SHP77 (cell line): ENCODE results near the gene PIK3R5.
A peak's percentile ranks its signal among the peaks of the same experiment; 100 is the strongest.
"Not testable (repeated sequence)": the region's sequence is repeated elsewhere in the genome, so short reads cannot be mapped to it uniquely, and the experiment has no call there.

Experiments
- DNase-seq, 2 experiments: peaks; one replicate each; lab custom pipeline; 2025; lab: John Stamatoyannopoulos, UW

The PIK3R5 gene

GRCh38 chr17:8965394-8966168 lies at the start of gene PIK3R5:
Gene PIK3R5, minus strand, starts transcription at chr17:8965707. Its CDS starts 54,213 bp downstream, at chr17:8911494.
- no peak for DNase-seq

GRCh38 chr17:9011001-9011400 lies 45.5 kb upstream of the PIK3R5 start:
- no peak for DNase-seq

GRCh38 chr17:9009737-9010136 lies 44.2 kb upstream of the PIK3R5 start:
- DNase-seq, result no peak

GRCh38 chr17:9009096-9009495 lies 43.6 kb upstream of the PIK3R5 start:
- DNase-seq, result no peak

- no peak for DNase-seq
Measured at GRCh38 chr17:9007052-9007714, 41.7 kb upstream of the PIK3R5 start.

- no peak for DNase-seq
Measured at GRCh38 chr17:9006175-9006767, 40.8 kb upstream of the PIK3R5 start.

GRCh38 chr17:9004961-9005285 lies 39.4 kb upstream of the PIK3R5 start:
- no peak for DNase-seq

GRCh38 chr17:9004132-9004960 lies 38.8 kb upstream of the PIK3R5 start:
- no peak for DNase-seq

GRCh38 chr17:9003355-9004131 lies 38.0 kb upstream of the PIK3R5 start:
- no peak for DNase-seq

GRCh38 chr17:9002606-9003354 lies 37.3 kb upstream of the PIK3R5 start:
- DNase-seq, result no peak

GRCh38 chr17:9002227-9002605 lies 36.7 kb upstream of the PIK3R5 start:
- no peak for DNase-seq

- DNase-seq, result no peak
Measured at GRCh38 chr17:9001559-9001958, 36.1 kb upstream of the PIK3R5 start.

- DNase-seq, result peak; percentile 50 to 61
Measured at GRCh38 chr17:8997994-8998628, 32.6 kb upstream of the PIK3R5 start.

- DNase-seq, result no peak
Measured at GRCh38 chr17:8995711-8996110, 30.2 kb upstream of the PIK3R5 start.

GRCh38 chr17:8994319-8994718 lies 28.8 kb upstream of the PIK3R5 start:
- DNase-seq, result peak; percentile 18 to 46

- peak; percentile 47 to 48 for DNase-seq
Measured at GRCh38 chr17:8991514-8992285, 26.2 kb upstream of the PIK3R5 start.

GRCh38 chr17:8988263-8988935 lies 22.9 kb upstream of the PIK3R5 start:
- DNase-seq, result not testable (repeated sequence)

- DNase-seq, result no peak
Measured at GRCh38 chr17:8986295-8986694, 20.8 kb upstream of the PIK3R5 start.
